ENCODE measurements around the gene PROM2. TPM values are rescaled to one million over a fixed set of nuclear protein-coding genes. Genes with fewer than 3 reads are reported as not detected.

The PROM2 gene
- total RNA-seq, 1 donor from 2014 or later: 0.93 TPM

DNA sequence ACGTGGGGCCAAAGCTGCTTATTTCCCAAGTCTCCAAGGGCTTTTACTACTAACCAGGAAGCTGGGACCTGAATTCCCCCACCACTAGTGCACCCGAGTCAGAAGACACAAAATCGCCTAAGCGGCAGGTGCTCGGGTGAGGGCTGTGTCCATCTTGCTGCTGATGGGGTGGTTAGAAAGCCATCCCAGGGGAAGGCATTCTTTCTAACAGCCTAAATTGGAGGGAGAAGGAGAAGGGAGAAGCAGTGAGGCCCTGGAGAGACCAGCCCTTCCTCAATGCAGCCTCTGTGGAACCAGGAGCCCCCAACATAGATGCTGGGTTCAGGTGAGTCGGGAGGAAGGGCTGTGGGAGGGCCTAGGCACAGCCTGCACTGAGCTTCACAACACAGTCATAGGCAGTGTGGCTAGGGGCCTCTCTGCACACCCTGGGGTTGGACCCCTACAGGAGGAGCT, 1.9 kb upstream of the PROM2 start:
- Mint-ChIP-seq H3K9me3 (ENCODE audit: unreplicated experiment) (peaks cover 4% of the 10 kb centered on the region), H3K27me3 (ENCODE audit: low read depth, unreplicated experiment) (peaks cover 11% of the 10 kb centered on the region), H3K4me3 (ENCODE audit: unreplicated experiment) (no peak overlapping the region), H3K27ac (ENCODE audit: unreplicated experiment) (no peak overlapping the region), H3K36me3 (ENCODE audit: low read depth, unreplicated experiment) (no peaks in the 10 kb centered on the region), H3K4me1 (ENCODE audit: low read depth, unreplicated experiment) (no peaks in the 10 kb centered on the region)
- Histone ChIP-seq H3K9me3 (ENCODE audit: insufficient read depth, low read depth, low read length) (no peaks in the 10 kb centered on the region), H3K27ac (ENCODE audit: low read depth, low read length) (no peak overlapping the region), H3K9ac (ENCODE audit: low read length) (no peak overlapping the region), H3K27me3 (ENCODE audit: insufficient read depth, low read length) (no peaks in the 10 kb centered on the region), H3K79me2 (ENCODE audit: insufficient read depth, low read length) (no peaks in the 10 kb centered on the region), H4K20me1 (ENCODE audit: insufficient read depth, low read length) (no peaks in the 10 kb centered on the region), H3K4me1 (ENCODE audit: insufficient read depth, low read length) (no peaks in the 10 kb centered on the region), H3K4me2 (ENCODE audit: low read length) (no peak overlapping the region), H2AFZ (ENCODE audit: low read depth, low read length) (no peak overlapping the region), H3K4me3 (ENCODE audit: insufficient read depth, low read depth, low read length) (no peak overlapping the region), H3K36me3 (ENCODE audit: insufficient read depth, low read length) (no peaks in the 10 kb centered on the region)
- no peak for TF ChIP-seq EZH2 (IDR thresholded peaks at IDR 0.05; ENCODE audit: insufficient read depth, low read length)
- TF ChIP-seq, protein P1, sequence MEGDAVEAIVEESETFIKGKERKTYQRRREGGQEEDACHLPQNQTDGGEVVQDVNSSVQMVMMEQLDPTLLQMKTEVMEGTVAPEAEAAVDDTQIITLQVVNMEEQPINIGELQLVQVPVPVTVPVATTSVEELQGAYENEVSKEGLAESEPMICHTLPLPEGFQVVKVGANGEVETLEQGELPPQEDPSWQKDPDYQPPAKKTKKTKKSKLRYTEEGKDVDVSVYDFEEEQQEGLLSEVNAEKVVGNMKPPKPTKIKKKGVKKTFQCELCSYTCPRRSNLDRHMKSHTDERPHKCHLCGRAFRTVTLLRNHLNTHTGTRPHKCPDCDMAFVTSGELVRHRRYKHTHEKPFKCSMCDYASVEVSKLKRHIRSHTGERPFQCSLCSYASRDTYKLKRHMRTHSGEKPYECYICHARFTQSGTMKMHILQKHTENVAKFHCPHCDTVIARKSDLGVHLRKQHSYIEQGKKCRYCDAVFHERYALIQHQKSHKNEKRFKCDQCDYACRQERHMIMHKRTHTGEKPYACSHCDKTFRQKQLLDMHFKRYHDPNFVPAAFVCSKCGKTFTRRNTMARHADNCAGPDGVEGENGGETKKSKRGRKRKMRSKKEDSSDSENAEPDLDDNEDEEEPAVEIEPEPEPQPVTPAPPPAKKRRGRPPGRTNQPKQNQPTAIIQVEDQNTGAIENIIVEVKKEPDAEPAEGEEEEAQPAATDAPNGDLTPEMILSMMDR (IDR thresholded peaks at IDR 0.05; ENCODE audit: insufficient read depth, low read depth, low read length): no peak
- no peak for DNase-seq (ENCODE audit: low read depth)
- no peak for FAIRE-seq

DNA sequence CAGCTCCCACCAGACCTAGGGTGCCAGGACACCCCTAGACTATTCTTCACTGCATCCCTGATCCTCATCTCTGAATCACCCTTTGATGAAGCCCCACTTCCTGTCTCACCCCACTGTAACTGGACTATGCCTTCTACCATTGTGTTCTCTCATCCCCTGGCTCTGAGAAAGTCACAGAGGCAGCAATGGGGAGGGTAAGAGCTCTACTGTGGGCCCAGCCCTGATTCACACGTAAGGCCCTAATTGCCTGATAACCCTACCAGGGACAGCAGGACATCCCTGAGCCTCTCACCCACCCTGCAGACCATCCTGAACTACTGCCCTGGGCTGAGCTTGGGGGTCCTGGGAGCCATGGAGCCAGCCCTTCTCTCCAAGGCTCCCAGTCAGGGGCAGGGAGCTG, 1.5 kb upstream of the PROM2 start:
- no peaks in the 10 kb centered on the region for H3K79me2 ChIP-seq (ENCODE audit: insufficient read depth, low read length)
- H3K9me3 ChIP-seq (ENCODE audit: insufficient read depth, low read depth, low read length): no peaks in the 10 kb centered on the region
- no peak overlapping the region for H3K27ac ChIP-seq (ENCODE audit: low read depth, low read length)
- no peak for DNase-seq (ENCODE audit: low read depth)
- H3K4me3 ChIP-seq (ENCODE audit: insufficient read depth, low read depth, low read length): no peak overlapping the region
- peaks cover 11% of the 10 kb centered on the region for H3K27me3 Mint-ChIP-seq (ENCODE audit: low read depth, unreplicated experiment)
- H3K36me3 Mint-ChIP-seq (ENCODE audit: low read depth, unreplicated experiment): no peaks in the 10 kb centered on the region
- TF ChIP-seq, protein P1 (IDR thresholded peaks at IDR 0.05; ENCODE audit: insufficient read depth, low read depth, low read length): no peak
- no peak for TF ChIP-seq EZH2 (IDR thresholded peaks at IDR 0.05; ENCODE audit: insufficient read depth, low read length)
- H3K4me1 Mint-ChIP-seq (ENCODE audit: low read depth, unreplicated experiment): peaks cover under 1% of the 10 kb centered on the region
- H3K9me3 Mint-ChIP-seq (ENCODE audit: unreplicated experiment): peaks cover 4% of the 10 kb centered on the region
- no peak overlapping the region for H2AFZ ChIP-seq (ENCODE audit: low read depth, low read length)
- peaks cover 4% of the 10 kb centered on the region for H3K4me1 ChIP-seq (ENCODE audit: insufficient read depth, low read length)
- H3K9ac ChIP-seq (ENCODE audit: low read length): no peak overlapping the region
- no peaks in the 10 kb centered on the region for H4K20me1 ChIP-seq (ENCODE audit: insufficient read depth, low read length)
- H3K27me3 ChIP-seq (ENCODE audit: insufficient read depth, low read length): no peaks in the 10 kb centered on the region
- no peak overlapping the region for H3K4me3 Mint-ChIP-seq (ENCODE audit: unreplicated experiment)
- H3K36me3 ChIP-seq (ENCODE audit: insufficient read depth, low read length): no peaks in the 10 kb centered on the region
- H3K27ac Mint-ChIP-seq (ENCODE audit: unreplicated experiment): no peak overlapping the region
- H3K4me2 ChIP-seq (ENCODE audit: low read length): no peak overlapping the region
- FAIRE-seq: no peak

DNA sequence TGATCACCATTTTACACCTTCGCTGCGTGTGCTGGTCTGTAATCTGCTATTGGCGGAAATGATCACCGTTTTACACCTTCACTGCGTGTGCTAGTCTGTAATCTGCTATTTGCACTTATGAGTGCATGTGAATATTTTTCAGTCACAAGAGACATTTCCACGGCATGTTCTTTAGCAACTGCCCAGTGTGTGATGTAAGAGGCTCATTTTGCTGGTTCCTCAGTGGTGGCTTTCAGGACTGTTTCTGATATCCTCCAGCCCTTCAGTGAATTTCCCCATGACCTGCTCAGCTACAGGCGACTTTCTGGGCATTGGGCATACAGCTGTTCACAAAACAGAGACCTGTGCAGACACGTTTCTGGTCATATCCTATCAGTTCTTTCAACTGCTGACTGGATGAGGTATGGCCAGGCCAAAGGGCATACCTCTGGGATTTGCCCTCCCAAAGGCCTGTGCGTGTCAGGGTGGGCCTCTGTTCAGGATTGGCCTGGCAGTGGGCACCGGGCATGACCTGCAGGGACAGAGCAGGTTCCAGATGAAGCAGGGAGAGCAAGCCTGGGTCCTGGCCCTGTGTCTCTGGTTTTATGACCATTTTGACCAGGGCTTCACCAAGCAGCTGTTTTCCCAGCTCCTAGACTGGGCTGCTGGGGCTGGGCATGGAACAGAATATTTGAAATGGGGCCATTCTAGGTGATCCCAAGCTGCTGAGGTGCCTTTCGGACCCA, 521 bp upstream of the PROM2 start:
- no peak overlapping the region for H3K4me2 ChIP-seq (ENCODE audit: low read length)
- no peaks in the 10 kb centered on the region for H3K9me3 ChIP-seq (ENCODE audit: insufficient read depth, low read depth, low read length)
- H3K27ac ChIP-seq (ENCODE audit: low read depth, low read length): no peak overlapping the region
- H3K27me3 ChIP-seq (ENCODE audit: insufficient read depth, low read length): no peaks in the 10 kb centered on the region
- peaks cover 6% of the 10 kb centered on the region for H3K4me1 Mint-ChIP-seq (ENCODE audit: low read depth, unreplicated experiment)
- H3K4me1 ChIP-seq (ENCODE audit: insufficient read depth, low read length): peaks cover 13% of the 10 kb centered on the region
- no peaks in the 10 kb centered on the region for H4K20me1 ChIP-seq (ENCODE audit: insufficient read depth, low read length)
- no peaks in the 10 kb centered on the region for H3K36me3 ChIP-seq (ENCODE audit: insufficient read depth, low read length)
- H3K9me3 Mint-ChIP-seq (ENCODE audit: unreplicated experiment): peaks cover 6% of the 10 kb centered on the region
- H3K36me3 Mint-ChIP-seq (ENCODE audit: low read depth, unreplicated experiment): no peaks in the 10 kb centered on the region
- H3K4me3 Mint-ChIP-seq (ENCODE audit: unreplicated experiment): no peak overlapping the region
- H2AFZ ChIP-seq (ENCODE audit: low read depth, low read length): no peak overlapping the region
- H3K79me2 ChIP-seq (ENCODE audit: insufficient read depth, low read length): no peaks in the 10 kb centered on the region
- no peak for DNase-seq (ENCODE audit: low read depth)
- peaks cover 8% of the 10 kb centered on the region for H3K27me3 Mint-ChIP-seq (ENCODE audit: low read depth, unreplicated experiment)
- no peak for TF ChIP-seq EZH2 (IDR thresholded peaks at IDR 0.05; ENCODE audit: insufficient read depth, low read length)
- TF ChIP-seq, protein P1 (IDR thresholded peaks at IDR 0.05; ENCODE audit: insufficient read depth, low read depth, low read length): no peak
- no peak overlapping the region for H3K9ac ChIP-seq (ENCODE audit: low read length)
- FAIRE-seq: no peak
- no peak overlapping the region for H3K27ac Mint-ChIP-seq (ENCODE audit: unreplicated experiment)
- no peak overlapping the region for H3K4me3 ChIP-seq (ENCODE audit: insufficient read depth, low read depth, low read length)
